Measurements from ENCODE around the gene KIF1A. TPM values are rescaled to one million over a fixed set of nuclear protein-coding genes. Genes with fewer than 3 reads are reported as not detected.

KIF1A gene
- total and polyA plus RNA-seq, 2 of the 8 experiments (the other 6 are each of a cell fraction or from before 2014, with no cell fraction given), result 61.3 to 281 TPM

DNA sequence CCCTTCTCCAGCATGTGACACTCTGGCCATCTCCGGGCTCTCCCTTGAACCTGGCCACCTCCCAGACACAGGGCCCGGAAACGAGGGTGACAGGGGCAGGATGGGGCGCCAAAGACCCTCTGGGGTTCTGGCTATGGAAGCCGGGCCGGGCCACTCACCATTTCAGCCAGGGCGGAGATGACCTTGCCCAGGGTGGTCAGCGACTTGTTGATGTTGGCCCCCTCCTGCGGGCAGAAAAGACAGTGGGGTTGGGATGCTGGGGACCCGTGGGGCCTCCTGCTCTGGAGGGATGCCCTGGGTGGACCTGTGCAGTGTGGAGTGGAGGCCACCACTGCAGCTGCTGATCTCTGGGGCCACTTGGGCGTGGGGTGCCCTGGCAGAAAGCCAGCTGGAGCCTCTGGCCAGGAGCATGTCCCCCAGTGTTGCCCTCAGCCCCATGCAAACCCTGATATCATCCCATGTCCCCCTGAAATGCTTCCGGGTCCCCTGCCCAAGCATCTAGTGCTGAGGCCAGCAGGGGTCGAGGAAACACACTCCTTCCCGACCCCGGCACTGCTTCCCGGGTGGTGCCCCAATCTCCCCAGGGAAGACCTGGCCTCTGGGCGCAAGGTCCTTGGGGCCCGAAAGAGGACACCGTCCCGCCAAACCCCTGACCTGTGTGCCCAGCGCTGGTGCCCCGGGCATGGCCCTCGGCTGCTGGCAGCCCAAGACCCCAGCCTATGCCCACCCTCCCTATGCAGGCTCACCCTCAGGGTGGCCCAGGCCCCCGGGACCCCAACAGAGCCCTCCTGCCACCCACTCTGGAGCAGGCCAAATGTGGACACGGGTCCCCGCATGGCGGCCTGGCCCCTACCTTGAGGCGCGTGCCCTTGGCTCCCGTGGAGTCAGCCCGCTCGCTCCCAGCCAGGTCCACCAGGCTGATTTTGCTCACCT lies 36.9 kb downstream of the KIF1A start:
- 89% methylated on average over 24 of the region's 32 CpGs; no CpG with 5 or more reads in 1 of the 2 experiments for WGBS, 2 experiments (ENCODE audit: extremely low coverage in 1 of 2, insufficient coverage in 1 of 2, insufficient read length in 1 of 2, insufficient replicate concordance in 2 of 2, low coverage in 1 of 2, low lambda C conversion rate in 2 of 2, missing lambda C conversion rate in 1 of 2)
- Histone ChIP-seq H3K27me3 (replicated peaks in 1 of 4; ENCODE audit: control insufficient read depth in 3 of 4, extremely low read depth in 1 of 4, insufficient read depth in 3 of 4, low read length in 3 of 4) (no peaks in the 10 kb centered on the region), H2BK12ac (ENCODE audit: low read depth, low read length) (no peak overlapping the region), H4K91ac (replicated peaks; ENCODE audit: insufficient read length, low read length) (no peak overlapping the region), H3K36me3 (ENCODE audit: control insufficient read depth in 2 of 4, insufficient read depth in 4 of 4, low read length in 3 of 4) (peaks cover 18 to 70% (median 54%) of the 10 kb centered on the region in 4 experiments), H3K14ac (ENCODE audit: insufficient read length) (no peak overlapping the region), H3K9ac (replicated peaks in 1 of 4; ENCODE audit: extremely low read depth in 1 of 4, low read depth in 3 of 4, low read length in 3 of 4) (no peak overlapping the region), H4K5ac (ENCODE audit: insufficient read length, low read depth, low read length) (no peak overlapping the region), H2BK120ac (replicated peaks; ENCODE audit: low read depth, low read length) (no peak overlapping the region), H2BK5ac (ENCODE audit: low read depth, low read length) (no peak overlapping the region), H3K23ac (ENCODE audit: insufficient read length) (no peak overlapping the region), H2AK5ac (ENCODE audit: low read depth, low read length) (no peak overlapping the region), H3K23me2 (ENCODE audit: low read depth, low read length) (peaks cover 5% of the 10 kb centered on the region; the same call in 1 of the 2 replicates), H3K79me2 (ENCODE audit: control insufficient read depth in 1 of 2, insufficient read depth in 2 of 2, low read length in 2 of 2) (peaks cover 0 to 7% of the 10 kb centered on the region in 2 experiments; a peak in 1 of 4 replicates), H4K20me1 (replicated peaks in 1 of 2; ENCODE audit: control insufficient read depth in 1 of 2, insufficient read depth in 2 of 2, low read length in 2 of 2) (peaks cover 17 to 29% of the 10 kb centered on the region in 2 experiments), H3K56ac (replicated peaks; ENCODE audit: insufficient read length, low read depth, low read length) (no peak overlapping the region), H4K8ac (ENCODE audit: extremely low read depth, insufficient read depth, low read length) (peak overlapping the region; percentile 68; the same call in 1 of the 2 replicates), H3K4me1 (replicated peaks in 1 of 4; ENCODE audit: control insufficient read depth in 3 of 4, insufficient read depth in 4 of 4, low read length in 3 of 4) (peaks cover 0 to 2% (median 0%) of the 10 kb centered on the region in 4 experiments; a peak in 3 of 7 replicates), H2BK20ac (ENCODE audit: low read length) (no peak overlapping the region), H3K27ac (ENCODE audit: low read depth, low read length) (no peak overlapping the region), H3K4me2 (ENCODE audit: insufficient read depth in 1 of 2, low read depth in 2 of 2, low read length in 2 of 2) (no peak overlapping the region), H3K9me3 (ENCODE audit: insufficient read depth in 2 of 2, low read depth in 1 of 2, low read length in 1 of 2) (no peaks in the 10 kb centered on the region), H3K4me3 (ENCODE audit: extremely low read depth in 1 of 4, insufficient read depth in 2 of 4, low read depth in 3 of 4, low read length in 4 of 4) (no peak overlapping the region), H3K79me1 (ENCODE audit: low read depth, low read length) (peaks cover 9% of the 10 kb centered on the region), H3K4ac (replicated peaks; ENCODE audit: insufficient read length, low read depth, low read length) (no peak overlapping the region), H3K18ac (ENCODE audit: extremely low read depth, low read length) (no peak overlapping the region), H2BK15ac (ENCODE audit: low read length) (no peak overlapping the region), H2AFZ (ENCODE audit: low read length) (no peak overlapping the region)
- CTCF ChIA-PET (ENCODE audit: partially characterized antibody), result no interaction called here
- POLR2A ChIA-PET (ENCODE audit: partially characterized antibody), result interaction anchor here (1.3 to 18.0 kb wide), 5 partner anchors 11 to 39 kb away, joined by 3 to 291 read pairs (median 89); partner anchors contain the start of gene KIF1A
- FAIRE-seq, result no peak
- DNase-seq (ENCODE audit: low read depth in 1 of 2, low spot score in 2 of 2), result no peak
- TF ChIP-seq EZH2 (IDR thresholded peaks at IDR 0.05; ENCODE audit: low read depth, low read length, severe bottlenecking), result no peak
- no peak for TF ChIP-seq YY1 (IDR thresholded peaks at IDR 0.05; ENCODE audit: low read depth, low read length)
- no peak for TF ChIP-seq KDM1A (IDR thresholded peaks at IDR 0.05; ENCODE audit: borderline replicate concordance, low read length)
- TF ChIP-seq SP4 (IDR thresholded peaks at IDR 0.05; ENCODE audit: low read length), result no peak
- TF ChIP-seq BACH1 (IDR thresholded peaks at IDR 0.05; ENCODE audit: low read length), result no peak
- TF ChIP-seq RXRA (IDR thresholded peaks at IDR 0.05; ENCODE audit: insufficient read depth, low read depth, low read length), result no peak
- TF ChIP-seq, protein P1, sequence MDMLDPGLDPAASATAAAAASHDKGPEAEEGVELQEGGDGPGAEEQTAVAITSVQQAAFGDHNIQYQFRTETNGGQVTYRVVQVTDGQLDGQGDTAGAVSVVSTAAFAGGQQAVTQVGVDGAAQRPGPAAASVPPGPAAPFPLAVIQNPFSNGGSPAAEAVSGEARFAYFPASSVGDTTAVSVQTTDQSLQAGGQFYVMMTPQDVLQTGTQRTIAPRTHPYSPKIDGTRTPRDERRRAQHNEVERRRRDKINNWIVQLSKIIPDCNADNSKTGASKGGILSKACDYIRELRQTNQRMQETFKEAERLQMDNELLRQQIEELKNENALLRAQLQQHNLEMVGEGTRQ (IDR thresholded peaks at IDR 0.05; ENCODE audit: low read length), result no peak
- TF ChIP-seq JUND (IDR thresholded peaks at IDR 0.05; ENCODE audit: low read length), result no peak
- TF ChIP-seq EGR1 (IDR thresholded peaks at IDR 0.05; ENCODE audit: borderline replicate concordance, low read depth, low read length), result no peak
